CD4-positive, alpha-beta T cell treated with Interleukin-4 for 4 hours (primary cell): ENCODE data around the gene DOK4.

Experiments
- DNase-seq: peaks from one replicate; pipeline ENCODE4 v3.0.0-alpha.2; 2020

The DOK4 gene

DNA sequence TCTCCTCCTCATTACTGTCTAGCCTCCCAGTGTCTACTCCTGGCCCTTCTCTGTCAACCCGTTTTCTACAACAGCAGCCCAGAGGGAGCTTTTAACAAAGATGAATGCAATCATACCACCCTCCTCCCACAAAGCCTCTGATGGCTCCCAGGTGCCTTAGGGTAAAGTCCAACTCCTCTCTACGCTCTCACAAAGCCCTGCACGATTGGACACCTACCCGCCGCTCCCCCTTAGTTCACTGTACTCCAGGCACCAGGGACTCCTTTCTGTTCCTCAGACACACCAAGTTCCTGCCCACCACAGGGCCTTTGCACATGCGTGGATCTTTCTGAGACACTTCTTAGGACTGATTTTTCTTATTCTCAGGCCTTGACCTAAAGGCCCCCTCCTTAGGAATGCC is 32.6 kb upstream of the DOK4 start:
- no peak for DNase-seq

DNA sequence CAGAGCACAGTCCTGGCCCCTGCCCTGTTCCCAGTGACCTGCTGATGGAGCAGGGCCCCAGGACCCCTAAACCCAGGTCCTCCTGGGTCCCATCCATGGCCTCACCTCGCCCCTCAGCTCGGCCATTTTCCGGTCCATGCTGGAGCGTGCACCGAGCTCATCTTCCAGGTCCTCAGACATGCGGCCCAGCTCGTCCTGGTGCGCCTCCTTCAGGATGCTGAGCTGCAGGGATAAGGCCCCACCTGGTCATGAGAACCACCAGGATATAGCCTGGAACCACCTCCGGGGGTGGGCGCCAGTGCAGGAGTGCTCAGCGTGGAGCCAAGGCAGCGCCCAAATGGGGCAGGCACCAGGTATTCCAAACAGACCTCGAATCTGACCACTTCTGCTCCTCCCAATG is 32.2 kb upstream of the DOK4 start:
- DNase-seq: no peak

DNA sequence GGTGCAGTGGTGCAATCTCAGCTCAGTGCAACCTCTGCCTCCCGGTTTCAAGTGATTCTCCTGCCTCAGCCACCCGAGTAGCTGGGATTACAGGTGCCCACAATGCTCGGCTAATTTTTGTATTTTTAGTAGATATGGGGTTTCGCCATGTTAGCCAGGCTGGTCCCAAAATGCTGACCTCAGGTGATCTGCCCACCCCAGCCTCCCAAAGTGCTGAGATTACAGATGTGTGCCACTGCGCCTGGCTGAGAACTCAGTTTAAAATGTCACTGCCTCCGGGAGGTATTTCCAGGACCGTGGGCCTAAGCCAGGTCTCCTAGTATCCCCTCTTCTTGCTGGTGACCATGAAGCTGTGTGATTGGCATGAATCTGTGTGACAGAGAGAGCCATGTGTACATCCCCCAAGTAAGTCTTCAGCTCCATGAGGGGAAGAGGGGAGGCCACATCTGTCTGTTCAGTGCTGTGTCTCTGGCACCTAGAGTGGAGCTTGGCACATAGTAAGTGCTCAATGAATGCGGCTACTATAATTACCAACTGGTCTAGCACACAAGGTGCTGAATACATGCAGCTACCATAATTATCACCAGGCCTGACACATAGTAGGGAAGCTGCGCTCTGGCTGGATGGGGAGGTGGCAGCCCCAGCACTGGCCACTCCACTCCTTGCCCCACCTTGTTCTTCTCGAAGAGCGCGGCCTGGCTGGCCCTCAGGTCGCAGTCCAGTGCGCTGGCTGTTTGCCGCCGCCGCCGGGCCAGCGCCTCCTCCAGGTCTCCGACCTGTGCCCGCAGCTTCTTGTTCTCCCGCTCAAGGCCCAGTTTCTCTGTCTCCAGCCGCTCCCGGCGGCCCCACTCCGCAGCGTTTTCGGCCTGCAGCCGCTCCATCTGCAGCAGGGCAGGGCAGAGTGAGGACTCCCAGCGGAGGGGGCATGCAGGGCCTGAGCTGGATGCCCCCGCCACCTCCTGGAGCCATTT is 31.4 kb upstream of the DOK4 start:
- no peak for DNase-seq

DNA sequence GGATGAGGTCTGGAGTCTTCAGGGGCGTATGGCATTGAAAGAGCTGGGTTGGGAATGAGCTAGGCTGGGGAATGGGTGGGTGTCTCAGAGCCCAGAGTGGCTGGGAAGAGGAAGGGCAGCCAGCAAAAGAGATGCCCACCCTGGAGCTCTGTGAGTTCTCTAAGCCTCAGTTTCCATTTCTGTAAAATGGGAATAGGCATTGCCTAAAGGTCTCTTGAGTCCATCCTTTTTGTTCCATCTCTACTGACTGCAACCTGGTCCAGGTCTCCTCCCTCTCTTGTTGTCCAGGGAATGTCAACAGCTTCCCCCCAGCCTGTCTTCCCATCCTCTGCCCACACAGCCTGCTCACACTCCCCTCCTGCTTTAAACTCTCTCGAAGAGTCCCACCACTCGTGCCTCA is 30.5 kb upstream of the DOK4 start:
- DNase-seq: no peak

DNA sequence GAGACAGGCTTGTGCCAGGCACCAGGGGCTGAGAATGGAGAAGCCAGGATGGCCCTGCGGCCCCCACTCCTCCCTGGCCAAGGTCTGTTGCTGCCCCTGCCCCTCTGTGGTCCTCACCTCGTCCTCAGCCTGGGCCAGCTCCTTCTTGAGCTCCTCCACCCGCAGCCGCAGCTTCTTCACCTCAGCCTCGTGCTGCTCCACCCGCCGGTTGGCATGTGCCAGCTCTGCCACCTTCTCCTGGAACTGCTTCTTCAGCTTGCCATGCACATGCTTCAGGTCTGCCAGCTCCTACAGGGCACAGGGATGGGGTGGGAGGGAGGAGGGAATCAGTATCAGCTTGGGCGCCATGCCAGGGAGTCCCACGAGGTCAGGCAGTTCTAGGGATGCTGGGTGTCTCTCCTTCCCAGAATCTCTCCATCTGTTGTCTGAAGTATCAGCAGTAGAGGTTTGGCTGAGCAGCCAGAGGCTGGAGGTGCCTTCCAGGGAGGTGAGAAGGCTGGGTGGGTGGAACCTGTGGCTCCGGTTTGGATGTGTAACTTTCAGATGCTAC is 30.0 kb upstream of the DOK4 start:
- DNase-seq: no peak

DNA sequence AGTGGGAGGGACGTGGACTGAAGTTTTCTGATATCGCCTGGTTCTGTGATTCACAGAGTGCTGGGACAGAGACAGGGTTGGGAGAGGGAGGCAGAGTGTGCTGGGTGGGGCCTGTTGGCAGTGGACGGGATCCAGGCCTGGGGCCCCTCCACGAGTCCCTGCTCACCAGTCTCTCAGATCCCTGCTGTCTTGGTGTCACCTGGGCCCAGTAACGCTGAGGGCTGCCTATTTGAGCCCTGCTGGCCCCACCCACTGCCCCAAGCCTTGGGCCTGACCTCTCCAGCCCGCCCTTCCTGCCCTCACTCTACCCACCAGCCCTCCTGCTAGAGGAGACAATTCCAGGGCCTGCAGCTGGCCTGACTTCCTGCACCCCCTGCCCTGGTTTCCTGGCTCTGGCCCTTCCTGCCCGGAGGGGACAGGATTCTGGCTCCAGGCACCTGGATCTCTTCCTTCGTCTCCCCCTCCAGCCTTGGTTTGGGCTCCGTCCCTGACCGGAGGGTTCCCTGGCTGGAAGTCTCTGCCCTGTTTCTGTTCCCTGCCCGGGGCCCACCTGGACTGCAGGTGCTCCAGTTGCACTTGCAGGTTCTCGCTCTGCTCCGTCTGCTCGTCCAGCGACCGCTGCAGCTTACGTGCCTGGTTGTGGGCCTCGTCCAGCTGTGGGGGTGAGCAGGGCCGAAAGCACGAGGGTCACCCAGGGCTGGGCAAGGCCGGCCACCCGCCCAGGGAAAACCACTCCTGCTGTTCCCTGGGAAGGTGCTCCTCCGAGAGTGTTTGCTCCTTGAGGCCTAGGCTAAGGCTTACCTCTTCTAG is 28.7 kb upstream of the DOK4 start:
- DNase-seq: no peak

DNA sequence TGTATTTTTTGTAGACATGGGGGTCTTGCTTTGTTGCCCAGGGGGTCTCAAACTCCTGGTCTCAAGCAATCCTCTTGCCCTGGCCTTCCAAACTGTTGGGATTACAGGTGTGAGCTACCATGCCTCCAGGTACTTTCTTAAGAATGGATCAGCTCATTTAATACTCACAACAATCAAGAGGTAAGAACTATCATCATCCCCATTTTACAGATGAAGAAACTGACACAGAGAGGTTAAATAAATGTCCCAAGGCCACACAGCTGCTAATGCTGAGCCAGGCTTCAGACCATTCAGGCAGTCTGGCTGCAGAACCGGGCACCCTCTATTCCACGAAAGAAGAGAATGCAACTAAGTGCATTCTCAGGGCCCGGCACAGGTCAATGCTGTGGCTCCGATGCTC is 28.1 kb upstream of the DOK4 start:
- DNase-seq: no peak

DNA sequence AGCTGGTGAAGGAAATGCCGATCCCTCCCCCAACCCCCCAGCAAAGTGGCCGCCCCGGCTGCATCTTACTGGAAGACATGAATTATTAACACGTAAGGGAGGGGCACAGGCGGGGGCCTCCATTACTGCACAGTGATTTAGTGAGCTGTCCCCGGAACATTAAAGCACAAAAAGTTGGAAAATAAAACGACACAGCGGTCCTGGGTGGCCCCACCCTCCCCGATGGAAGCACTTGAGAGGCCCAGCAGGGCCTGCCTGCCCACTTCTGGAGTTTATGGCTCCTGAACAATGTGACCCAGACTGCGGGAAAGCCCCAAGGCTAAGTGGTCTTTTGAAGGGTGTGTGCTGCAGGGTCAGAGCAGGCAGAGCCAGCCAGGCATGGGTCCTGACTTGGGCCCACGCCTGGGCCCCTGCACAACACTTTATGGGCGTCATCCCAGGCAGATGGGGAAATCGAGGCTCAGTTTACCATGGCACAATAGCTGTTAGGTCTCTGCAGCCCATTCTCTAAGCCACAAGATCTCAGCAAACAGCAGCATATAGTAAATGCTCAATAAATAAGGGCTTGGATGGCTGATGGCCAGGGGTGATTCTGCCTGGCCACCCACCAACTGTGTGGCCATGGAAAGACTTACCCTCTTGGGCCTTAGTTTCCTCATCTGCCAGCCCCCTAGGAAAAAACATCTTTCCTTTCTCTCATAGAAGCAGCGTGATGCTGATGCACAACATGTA is 27.2 kb upstream of the DOK4 start:
- no peak for DNase-seq

DNA sequence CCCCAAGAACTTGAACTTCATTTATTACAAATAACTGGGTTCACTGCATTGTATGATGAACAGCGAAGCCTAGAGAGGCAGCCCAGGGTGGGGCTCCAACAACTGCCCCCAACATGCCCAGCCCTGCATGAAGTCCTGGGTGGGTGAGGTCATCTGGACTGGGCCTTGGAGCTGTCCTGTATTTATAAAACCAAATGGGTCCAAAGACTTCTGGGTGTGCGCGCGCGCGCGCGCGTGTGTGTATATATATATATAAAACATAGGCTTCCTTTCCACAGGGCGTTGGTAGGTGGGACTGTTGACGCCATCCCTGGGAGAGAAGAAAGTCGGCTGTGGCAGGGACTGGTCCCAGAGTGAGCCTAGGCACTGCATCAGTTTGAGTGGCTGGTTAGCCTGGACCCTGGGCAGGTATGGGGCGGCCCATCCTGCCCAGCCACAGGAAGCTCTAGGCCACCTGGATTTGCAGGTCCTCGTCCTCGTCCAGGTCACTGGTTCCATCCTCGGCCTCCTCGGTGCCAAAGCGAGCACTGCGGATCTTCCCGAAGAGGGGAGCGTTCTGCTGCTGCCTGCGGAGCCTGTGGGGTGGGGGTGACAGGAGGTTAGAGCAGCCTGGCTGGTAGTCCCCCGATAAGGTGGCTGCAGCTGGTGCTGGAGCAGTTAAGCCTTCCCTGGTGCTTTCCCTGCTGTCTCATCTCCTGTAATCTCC is 26.2 kb upstream of the DOK4 start:
- no peak for DNase-seq

DNA sequence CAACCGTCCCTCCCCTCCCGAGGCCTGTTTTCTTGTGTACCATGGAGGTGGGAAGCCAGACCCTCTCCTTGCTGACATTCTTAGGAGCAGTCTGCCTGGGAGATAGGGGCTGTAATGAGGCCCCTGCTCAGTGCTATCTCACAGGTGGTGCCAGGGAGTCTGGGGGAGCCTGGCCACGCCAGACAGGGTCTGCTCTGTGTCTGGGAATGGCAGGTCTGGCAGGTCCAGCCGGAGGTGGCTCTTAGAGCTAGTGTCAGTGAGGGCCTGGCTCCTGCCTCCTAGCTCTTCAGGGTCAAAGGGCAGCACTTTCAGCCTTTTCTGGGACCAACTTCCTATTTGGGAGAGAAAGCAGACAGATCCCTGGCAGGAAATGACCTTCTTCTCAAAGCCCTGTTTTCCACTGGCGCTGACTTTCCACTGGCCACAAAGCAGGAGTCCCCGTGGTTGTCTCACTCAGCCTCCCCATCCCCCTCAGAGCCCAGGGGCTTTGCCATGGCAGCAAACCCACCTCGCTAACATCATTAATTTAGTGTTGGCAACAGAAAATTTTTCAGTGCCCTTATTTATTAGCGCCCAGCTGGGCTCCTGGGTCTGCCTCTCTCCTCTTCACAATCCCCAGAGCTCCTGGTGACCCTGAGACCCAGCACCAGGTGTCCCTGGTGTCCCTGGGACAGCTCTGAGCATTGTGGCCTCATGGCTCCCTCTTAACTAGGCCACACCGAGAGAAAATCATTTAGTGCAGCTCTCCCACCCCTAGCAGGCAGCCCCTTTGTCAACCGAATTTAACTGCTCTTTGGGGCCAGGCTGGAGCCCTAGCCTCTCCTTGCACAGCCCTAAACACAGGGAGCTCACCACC is 24.0 kb upstream of the DOK4 start:
- no peak for DNase-seq

DNA sequence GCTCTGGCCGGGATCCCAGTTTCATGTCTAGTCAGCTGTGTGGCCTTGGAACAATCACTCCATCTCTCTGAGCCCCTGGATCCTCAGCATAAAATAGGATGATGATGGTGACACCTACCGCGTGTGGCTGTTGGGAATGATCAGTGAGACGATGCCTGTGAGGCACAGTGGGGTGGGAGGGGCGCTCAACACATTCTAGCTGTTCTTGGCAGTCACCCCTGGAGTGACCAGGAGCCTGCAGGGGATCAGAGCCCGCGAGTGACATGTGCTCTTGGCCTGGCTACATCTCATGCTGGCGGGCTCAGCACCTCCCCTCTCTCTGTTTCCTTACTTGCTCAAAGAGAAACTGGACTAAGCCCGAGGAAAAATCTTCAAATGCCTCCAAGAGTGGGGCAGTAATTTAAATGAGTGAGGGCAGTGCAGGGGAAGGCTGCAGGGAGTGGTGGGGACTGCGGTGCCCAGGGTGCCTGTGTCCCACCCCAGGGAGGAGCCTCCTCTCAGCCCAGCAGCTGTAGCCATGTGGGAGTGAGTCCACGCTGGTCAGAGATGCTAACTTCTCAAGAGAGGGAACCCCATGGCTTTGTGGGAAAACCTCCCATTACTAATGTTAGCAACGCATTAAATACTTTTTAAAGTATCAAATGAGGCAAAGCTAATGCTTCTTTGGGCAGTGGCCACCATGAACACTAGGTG is 23.1 kb upstream of the DOK4 start:
- no peak for DNase-seq

DNA sequence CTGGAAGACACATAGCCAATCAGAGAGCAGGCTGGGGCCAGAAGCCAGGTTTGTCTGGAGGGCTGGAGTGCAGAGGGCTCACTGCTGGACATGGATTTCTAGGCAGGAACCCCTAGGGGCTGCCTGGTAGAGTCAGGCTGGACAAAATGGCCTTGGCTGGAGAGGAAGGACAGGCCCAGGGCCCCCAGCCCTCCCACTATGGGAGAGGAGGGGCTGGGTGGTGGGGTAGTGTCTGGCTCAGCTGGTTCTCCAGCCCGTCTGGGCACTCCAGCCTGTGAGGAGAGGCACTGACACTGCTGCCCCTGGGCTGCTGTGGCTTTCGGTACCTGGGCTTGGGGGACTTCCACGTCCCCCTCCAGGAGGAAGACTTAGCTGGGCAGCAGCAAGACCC is 21.7 kb upstream of the DOK4 start:
- no peak for DNase-seq

DNA sequence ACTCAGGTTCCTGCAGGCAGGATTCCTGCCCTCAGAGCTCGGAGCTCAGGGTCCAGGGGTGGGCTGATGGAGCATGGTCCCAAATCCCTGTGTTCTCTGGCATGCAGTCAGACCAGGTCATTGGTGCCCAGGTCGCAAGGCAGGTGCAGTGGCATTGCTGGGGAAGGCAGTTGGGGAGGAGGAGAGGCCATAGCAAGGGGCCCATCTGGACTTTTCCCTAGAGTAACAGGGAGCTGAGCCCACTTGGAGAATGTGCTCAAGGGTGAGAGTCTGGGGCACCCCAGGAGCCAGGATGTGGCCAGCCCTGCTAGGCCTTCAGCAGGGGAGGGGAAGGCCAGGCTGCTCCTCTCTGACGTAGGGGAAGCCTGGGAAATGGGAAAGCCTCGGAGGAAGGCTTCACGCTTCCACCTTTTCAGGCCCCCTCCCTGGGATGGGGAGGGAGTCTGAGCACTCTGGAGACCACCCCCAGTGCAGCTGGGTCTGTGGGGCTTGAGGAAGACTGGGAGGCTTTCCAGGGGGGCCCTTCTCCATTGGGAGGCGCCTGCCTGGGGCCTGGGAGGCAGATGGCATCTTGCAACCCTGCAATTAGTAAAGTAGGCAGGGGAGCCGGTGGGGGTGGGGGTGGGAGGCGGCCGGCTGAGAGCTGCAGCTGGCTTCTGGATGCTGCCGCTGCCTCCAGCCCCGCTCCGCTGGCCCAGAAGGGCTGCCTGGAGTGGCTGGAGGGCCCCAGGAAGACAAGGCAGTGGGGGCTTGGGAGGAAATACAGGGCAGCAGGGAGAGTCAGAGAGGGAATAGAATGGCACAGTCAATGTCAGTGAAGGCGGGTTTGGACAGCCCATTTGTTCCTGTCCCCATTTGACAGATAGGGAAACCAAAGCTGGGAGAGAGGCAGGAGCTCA is 21.1 kb upstream of the DOK4 start:
- no peak for DNase-seq

DNA sequence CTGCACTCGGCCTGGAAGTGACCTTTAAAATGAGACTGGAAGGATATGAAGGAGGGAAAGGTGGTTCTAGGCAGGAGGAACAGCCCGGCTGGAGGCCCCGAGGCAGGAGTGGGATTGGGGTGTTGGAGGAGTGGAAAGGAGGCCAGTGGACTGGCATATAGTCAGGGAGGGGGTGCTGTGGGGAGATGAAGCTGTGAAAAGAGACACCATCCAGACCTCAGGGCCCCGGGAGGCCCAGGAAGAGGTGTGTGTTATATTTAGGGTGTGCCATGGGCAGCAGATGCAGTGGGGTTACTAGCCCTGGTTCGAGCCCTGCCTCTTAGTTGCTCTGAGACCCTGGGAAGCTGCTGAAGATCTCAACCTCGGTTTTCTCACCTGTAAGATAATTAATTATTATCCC is 18.9 kb upstream of the DOK4 start:
- DNase-seq: no peak

DNA sequence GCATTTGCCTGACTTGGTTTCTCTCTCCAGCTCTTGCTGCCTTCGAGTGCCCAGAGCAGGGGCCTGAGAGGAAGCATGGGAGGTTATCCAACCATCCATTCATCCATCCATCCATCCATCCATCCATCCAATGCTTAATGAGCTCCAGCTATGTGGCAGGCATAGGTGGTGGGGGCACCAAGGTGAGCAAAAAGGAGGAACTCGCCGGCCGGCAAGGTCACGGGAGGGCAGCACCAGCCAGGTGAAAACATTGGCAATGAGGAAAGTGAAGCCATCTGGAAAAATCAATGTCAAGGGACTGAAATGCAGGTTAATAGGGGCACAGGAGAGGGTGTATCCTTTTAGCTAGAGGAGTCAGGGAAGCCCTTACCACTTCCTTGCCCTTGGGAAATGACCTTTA is 18.2 kb upstream of the DOK4 start:
- DNase-seq: no peak

DNA sequence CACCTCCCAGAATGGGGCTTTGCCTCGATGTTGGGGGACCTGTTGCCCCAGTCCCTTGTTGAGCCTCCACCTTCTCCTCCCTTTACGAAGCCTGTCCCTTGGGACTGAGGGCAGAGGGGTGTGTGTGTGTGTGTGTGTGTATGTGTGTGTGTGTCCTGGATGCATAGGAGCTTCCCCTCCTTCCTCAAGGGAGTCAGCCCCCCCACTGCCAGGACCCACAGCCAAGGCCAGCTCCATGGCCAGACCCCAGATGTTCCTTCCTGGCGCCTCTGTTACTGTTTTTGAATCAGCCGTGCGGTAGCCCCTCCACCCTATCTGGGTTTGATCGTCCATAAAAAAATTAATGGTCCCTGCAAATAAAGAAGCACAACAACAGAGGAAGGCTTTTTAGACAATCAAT is 17.7 kb upstream of the DOK4 start:
- no peak for DNase-seq

DNA sequence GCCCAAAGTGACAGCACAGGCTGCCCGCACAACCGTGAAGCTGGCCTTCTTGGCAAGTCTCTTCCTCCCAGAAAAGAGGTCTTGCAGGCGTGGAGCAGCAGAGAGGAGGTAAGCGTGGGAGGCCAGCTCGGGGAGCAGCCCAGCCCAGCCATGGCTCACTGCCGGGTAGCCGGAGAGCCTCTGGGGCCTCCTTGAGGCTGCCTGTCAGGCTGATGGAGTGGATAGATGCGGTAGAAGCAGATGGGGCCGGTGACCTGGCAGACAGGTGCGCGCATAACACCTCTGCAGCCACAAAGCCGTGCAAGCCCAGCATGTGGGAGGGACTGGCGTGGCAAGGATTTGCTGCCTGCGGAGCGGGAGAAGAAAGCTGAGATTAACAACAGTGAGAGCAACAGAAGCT is 17.1 kb upstream of the DOK4 start:
- no peak for DNase-seq

DNA sequence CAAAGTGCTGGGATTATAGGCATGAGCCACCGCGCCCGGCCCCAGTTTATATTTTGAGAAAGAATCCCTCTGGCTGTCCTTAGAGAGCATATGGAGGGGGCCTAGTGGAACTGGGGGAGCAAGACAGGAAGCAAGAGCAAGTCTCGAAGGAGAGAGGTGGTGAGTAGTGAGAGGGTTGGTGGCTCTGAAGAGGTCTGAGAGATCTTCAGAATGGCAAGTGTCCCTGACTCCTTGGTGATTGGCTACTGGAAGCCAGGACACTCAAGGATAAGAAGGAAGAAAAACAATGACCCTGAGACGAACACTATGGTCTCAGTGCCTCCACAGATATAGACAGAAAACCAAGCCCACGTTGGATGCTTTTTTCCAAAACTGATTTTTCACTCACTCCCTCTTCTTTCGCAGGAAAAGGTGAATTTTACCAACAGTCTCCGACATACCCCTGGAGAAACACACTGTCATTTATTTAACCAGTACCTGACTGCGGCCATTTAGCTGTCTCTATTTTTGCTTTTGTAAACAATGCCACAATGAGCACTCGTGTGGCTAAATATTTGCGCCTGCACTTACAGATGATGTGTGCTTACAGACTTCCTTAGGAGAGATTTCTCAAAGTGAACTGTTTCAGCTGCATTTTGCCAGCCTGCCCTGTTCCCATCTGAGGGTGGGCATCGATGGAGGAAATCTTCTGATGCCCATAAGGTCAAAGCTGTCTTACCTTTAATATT is 15.9 kb upstream of the DOK4 start:
- no peak for DNase-seq

DNA sequence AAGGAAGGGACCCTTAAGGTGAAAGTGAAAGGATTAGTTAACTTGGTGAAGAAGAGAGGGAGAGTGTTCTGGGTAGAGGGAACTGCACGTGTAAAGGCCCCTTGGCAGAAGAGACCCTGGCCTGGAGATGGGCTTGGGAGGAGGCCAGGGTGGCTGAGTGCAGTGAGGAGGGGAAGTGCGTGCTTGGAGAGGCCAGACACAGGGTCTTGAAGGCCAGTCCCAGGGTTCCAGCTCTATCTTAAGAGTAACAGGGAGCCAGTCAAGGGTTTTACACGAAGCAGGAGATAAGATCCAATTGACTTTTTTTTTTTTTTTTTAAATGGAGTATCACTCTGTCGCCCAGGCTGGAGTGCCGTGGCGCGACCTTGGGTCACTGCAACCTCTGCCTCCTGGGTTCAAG is 15.2 kb upstream of the DOK4 start:
- no peak for DNase-seq
